GM12873 (cell line): Measurements from ENCODE around the gene TGM1.

ENCODE experiments used
- CTCF ChIP-seq: IDR thresholded peaks from 2 replicates; pipeline ENCODE4 v1.5.1; 2012; ENCODE audit warnings: low read depth, mild to moderate bottlenecking, moderate library complexity, low read length, control low read depth; ENCODE audit not compliant: insufficient read depth; ENCODE audit errors: missing control alignments

Gene TGM1

GRCh38 chr14:24255931-24256711 is 6.9 kb downstream of the TGM1 start:
- no peak for TF ChIP-seq CTCF

GRCh38 chr14:24255438-24255837 is 7.5 kb downstream of the TGM1 start:
- TF ChIP-seq CTCF: no peak

GRCh38 chr14:24254630-24255392 is 8.2 kb downstream of the TGM1 start:
- no peak for TF ChIP-seq CTCF

- TF ChIP-seq CTCF: no peak
Measured at GRCh38 chr14:24253936-24254335, 9.0 kb downstream of the TGM1 start.

- no peak for TF ChIP-seq CTCF
Measured at GRCh38 chr14:24252289-24253124, 10.5 kb downstream of the TGM1 start.

- TF ChIP-seq CTCF: no peak
Measured at GRCh38 chr14:24251880-24252288, 11.1 kb downstream of the TGM1 start.

GRCh38 chr14:24250354-24250753 is 12.6 kb downstream of the TGM1 start:
- no peak for TF ChIP-seq CTCF
